CD4-positive, alpha-beta T cell treated with Interleukin-12 subunit alpha and Interleukin-12 subunit beta, for 1 hour (primary cell): ENCODE results near the gene SOX11.

Source experiments
- DNase-seq: peaks from one replicate; pipeline ENCODE4 v3.0.0-alpha.2; 2020

Gene SOX11

DNA sequence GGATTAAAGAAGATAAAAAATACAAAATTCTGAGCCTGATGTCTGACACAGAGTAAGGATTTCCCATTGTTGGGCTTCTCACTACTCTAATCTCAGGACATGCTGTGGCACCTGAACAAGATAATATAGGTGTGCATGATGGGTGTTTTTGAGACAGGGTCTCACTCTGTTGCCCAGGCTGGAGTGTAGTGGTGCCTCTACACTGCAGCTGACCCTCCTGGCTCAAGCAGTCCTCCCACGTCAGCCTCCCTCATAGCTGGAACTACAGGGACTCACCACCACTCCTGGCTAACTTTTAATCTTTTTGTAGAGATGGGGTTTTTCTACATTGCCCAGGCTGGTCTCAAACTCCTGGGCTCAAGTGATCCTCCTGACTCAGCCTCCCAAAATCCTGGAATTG is 32.9 kb downstream of the SOX11 start:
- no peak for DNase-seq

GRCh38 chr2:5725794-5726463 is 33.7 kb downstream of the SOX11 start:
- no peak for DNase-seq

- DNase-seq: no peak
These were observed 35.1 kb downstream of the SOX11 start for GRCh38 chr2:5727235-5727634.

DNA sequence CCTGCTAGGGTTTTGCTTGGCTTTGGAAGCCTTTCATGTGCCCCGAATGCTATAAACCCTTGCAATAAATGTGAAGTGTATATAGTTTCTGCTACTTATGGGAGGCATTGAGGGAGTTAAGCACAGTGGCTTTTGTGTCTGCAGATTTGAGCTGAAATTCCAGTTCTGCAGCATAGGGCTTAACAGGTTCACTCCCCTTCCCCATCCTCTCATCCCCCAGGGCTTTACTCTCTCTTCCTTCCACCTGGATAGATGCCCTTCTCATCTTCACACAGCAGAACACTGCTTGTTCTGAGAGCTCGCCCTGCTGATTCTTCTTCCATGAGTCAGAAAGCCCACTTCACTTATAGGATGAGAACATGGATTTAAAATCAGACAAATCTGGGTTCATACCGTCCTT is 37.2 kb downstream of the SOX11 start:
- no peak for DNase-seq

- DNase-seq: no peak
These were observed 38.2 kb downstream of the SOX11 start for GRCh38 chr2:5730386-5730785.

DNA sequence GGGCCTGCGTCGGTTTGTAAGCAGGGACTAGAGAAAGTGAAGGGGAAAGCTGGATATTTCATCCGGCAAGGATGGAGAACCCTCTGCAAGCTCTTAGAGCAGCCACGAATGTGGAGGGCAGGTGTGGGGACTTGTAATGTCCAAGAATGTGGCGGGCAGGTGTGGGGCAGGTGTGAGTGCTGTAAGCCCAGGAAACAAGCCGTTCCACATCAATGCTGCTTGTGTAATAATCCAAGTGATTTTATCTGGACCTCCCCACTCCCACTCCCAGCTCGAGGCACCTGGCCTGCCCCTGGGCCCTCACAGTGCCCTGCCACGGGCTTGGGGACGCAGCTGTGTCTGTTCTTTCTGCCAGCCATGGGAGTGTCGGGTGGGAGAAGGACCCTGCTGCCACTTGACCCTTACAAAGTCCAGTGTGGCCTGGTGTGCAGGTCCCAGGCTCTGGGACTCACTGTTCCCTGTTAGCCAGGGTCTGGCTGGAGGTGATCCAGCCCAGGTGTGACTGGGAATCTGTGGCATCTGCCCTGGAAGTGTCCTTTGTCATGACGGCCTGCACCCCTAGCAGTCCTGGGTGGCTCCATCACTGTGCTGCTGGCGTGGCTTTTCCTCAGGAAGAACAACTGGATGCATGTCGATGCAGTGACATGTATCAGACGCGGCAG is 42.8 kb downstream of the SOX11 start:
- no peak for DNase-seq

DNA sequence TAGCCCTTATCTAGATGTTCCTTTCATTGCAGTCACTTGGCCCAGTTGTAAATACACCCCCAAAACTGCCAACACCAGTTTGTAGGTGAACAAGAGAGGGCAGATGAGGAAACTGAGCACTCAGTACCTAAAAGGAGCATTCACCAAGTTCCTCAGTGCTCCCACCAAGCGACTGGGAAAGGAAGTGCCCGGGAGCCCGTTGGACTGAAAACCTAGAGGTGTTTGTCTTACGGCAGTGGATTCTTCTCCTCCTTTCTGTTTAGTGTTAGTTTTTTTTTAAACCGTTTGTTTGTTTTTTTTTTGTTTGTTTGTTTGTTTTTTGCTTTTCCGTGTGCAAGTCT is 43.3 kb downstream of the SOX11 start:
- no peak for DNase-seq

GRCh38 chr2:5736050-5736449 is 43.9 kb downstream of the SOX11 start:
- no peak for DNase-seq

- DNase-seq: no peak
These were observed 44.7 kb downstream of the SOX11 start for GRCh38 chr2:5736886-5737285.

DNA sequence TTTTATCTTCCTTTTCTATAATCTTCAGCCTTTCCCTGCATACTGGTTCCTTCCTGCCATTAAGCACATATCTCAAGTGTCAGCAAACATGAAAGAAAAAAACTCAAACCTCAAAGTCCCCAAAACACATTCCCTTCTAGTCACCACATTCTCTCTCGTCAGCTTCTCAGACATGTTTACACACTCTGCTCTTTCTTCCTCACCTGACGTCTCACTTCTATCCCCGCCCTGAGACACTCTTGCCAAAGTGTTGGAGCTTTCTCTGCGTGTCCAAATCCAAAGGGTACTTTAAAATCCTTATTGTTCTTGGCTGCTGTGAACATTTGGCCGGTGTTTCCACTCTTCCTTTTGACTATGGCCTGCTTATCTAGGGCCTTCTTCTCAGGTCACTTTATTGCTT is 47.9 kb downstream of the SOX11 start:
- DNase-seq: no peak

DNA sequence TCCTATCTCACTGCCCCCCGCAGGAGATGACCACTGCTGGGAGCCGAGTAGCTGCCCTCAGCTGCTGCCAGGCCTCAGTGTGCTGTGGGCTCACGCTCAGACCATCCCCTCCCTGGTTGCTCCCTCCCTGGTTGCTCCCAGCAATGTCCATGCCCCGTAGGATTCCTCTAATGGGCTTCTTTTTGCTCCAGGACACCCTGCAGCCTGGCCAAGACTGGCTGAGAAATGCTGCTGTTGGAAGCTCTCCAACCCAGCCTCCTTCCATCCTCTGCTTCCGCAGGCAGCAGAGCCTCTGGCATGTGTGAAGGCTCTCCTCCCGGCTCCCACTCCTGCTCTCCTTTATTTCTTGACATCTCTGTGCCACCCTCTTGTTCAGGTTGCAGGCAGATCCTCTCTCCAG is 48.6 kb downstream of the SOX11 start:
- no peak for DNase-seq

DNA sequence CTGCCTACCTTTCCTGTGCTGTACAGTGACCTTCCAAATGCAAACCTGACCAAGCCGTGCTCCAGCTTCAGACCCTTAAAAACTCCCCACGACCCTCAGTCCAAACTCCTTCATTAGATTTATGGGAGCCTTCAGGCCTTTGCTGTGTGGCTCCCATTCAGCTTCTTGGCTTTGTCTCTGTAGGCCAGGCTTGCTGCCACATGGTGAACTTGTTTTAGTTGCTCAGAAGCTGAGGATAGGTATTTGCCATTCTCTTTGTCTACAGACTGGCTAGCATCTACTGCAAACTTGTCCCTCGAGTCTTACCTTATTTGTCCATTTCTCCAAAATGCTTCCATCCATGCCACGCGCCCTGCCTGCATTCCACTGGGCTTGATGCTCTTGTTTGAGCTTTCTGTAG is 49.1 kb downstream of the SOX11 start:
- no peak for DNase-seq

DNA sequence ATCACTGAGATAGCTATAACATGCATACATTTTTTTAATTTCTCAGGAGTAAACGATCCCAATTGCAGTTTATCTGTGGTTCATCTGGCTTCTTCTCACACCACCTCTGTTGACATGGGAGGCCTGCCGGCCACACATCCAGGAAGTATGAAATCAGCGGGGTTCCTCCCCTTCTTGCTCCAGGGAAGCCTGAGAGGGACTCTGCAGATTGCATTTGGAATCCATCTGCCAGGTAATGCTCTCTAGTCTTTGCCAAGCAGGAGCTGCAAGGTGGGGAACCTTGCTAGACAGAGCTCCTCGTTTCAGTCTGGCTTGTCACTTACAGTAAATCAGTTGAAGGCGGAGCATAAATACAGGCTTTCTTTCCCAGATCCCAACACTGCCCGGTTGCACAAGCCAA is 49.9 kb downstream of the SOX11 start:
- DNase-seq: no peak

GRCh38 chr2:5748391-5748790 is 56.2 kb downstream of the SOX11 start:
- DNase-seq: no peak

GRCh38 chr2:5748946-5749345 is 56.8 kb downstream of the SOX11 start:
- DNase-seq: no peak

- no peak for DNase-seq
These were observed 57.2 kb downstream of the SOX11 start for GRCh38 chr2:5749347-5749746.
